Right renal cortex interstitium (tissue), 3 donors: ENCODE results near the gene TSPAN16. TPM values are rescaled to one million over a fixed set of nuclear protein-coding genes. Genes with fewer than 3 reads are reported as not detected.
"Not testable (repeated sequence)": the region's sequence is repeated elsewhere in the genome, so short reads cannot be mapped to it uniquely, and the experiment has no call there.

Source experiments
- DNase-seq, 3 donors: peaks; one replicate each; pipeline ENCODE4 v3.0.0-alpha.2; 2013; ENCODE audit warnings: low read depth in 3 of 3, low spot score in 2 of 3
- polyA plus RNA-seq, 3 donors: library from polyadenylated mRNA; unstranded; fragments of 120-200 nt; gene quantifications; one replicate each; pipeline ENCODE4 v1.2.1, GENCODE V29; 2013; ENCODE audit not compliant: insufficient read length in 3 of 3

Gene TSPAN16
- polyA plus RNA-seq, 3 donors: not detected

DNA sequence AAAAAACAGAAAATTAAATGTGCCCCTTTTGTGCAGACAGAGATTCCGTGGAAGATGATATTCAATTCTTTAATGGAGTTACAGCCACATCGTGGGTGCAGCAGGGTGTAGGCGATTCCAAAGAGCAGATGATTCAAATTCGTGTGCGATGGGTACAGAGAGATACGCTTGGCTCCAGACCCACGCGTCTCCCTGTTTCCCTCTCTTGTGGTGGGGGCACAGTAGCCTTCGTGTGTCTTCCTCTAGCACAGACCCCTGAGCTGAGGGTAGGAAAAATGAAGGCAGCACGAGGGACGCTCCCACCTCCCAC, 4.8 kb downstream of the TSPAN16 start:
- no peak for DNase-seq

DNA sequence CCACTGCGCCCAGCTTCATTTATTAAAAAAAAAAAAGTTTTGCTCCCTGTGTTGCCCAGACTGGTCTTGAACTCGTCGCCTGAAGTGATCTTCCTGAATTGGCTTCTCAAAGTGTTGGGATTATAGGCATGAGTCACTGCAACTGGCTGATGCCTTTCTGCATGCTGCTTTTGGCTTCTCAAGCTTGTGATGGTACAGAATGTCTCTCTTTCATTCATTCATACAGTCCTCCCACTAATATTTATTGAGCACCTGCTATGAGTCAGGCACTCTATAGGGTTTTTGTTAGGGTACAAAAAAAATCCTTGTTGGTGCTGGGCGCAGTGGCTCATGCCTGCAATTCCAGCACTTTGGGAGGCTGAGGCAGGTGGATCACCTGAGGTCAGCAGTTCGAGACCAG, 9.0 kb downstream of the TSPAN16 start:
- DNase-seq: no peak

DNA sequence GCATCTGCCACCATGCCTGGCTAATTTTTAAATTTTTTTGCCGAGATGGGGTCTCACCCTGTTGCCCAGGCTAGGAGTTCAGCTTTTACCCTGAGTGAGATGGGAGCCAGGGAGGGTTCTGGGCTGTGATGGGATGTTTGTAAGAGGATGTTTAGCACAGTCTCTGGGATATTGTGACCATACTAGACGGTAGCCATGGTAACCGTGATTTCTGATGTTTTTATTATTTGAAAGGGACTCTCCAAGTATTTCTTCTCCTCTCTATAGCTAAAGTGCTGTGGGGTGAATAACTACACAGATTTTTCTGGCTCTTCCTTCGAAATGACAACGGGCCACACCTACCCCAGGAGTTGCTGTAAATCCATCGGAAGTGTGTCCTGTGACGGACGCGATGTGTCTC, 10.4 kb downstream of the TSPAN16 start:
- no peak for DNase-seq

DNA sequence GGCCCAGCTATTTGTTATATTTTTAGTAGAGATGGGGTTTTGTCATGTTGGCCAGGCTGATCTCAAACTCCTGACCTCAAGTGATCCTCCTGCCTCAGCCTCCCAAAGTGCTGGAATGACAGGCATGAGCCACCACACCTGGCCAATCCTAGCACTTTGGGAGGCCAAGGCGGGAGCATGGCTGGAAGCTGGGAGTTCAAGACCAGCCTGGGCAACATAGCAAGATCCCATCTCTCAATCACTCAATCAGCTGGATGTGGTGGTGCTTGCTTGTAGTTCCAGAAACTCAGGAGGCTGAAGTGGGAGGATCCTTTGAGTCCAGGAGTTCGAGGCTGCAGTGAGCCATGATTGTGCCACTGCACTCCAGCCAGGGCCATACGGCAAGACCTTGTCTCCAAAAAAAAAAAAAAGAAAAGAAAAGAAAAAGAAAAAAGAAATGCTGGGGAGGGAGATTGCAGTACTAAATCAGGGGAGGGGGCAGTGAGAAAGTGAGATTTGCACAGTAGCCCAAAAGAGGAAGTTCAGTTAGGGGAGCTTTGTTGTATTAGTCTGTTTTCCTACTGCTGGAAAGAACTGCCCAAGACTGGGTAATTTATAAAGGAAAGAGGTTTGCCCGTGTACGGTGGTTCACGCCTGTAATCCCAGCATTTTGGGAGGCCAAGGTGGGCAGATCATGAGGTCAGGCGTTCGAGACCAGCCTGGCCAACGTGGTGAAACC, 24.5 kb downstream of the TSPAN16 start:
- DNase-seq: not testable (repeated sequence)

DNA sequence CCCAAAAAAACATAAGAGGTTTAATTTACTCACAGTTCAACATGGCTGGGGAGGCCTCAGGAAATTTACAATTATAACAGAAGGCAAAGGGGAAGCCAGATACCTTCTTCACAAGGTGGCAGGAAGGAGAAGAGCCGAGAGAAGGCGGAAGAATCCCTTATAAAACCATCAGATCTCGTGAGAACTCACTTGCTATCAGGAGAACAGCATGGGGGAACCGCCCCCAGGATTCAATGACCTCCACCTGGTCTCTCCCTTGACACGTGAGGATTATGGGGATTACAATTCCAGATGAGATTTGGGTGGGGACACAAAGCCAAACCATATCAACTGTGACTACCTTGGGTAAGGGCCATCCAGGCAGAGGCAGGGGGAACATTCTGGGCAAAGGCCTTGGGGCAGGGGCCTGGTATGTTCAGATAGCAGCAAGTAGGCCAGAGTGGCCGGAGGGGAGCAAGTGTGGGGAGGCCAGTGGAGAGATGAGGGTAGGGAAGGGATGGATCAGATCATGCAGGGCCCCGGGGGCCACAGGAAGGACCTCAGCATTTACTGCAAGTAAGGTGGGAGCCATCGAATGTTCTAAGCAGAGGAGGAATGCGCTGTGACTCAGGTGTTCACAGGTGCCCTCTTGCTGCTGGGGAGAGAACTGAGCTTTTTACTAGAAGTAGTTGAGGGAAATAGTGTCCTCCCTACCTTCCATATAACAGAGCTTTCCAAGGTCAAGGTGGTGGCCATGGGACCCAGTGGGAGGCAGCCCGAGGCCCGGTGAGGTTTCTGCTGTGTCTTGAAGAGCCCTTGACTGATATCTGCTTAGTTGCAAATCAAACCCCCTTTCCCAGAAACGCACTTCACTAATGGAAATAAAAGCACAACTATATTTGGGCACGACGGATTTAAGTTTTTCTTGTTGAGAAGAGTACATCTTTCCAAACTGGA, 25.5 kb downstream of the TSPAN16 start:
- DNase-seq: no peak

DNA sequence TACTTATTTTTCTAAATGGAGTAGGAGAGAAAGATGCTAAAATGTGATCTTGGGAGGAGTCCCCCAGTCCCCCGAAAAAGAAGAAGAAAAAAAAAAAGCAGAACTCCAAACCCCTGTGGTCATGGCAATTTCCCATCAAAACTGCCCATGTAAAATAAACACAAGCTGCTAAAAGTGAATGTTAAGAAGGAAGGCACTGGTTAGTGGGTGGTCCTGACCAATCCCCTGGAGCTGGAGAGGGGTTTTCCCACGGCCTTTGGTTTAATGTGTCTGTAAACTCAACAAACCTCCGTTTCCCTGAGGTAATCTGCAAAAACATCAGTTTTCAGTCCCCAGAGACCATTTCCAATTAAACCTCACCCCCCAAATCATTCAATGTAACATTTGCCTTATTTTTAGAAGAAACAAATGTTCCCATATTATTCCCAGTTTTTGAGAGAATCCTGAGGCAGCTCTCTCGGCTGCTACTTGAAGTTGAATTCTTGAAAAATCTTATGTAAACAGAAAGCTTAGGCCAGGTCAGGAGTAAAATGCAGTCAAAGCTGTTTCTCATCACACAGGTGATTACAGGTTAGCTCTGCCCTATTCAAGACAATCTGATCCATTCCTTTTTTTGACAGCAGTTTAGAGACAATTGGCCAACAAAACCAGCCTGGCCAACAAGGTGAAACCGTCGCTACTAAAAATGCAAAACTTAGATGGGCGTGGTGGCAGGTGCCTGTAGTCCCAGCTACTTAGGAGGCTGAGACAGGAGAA, 26.5 kb downstream of the TSPAN16 start:
- no peak for DNase-seq

DNA sequence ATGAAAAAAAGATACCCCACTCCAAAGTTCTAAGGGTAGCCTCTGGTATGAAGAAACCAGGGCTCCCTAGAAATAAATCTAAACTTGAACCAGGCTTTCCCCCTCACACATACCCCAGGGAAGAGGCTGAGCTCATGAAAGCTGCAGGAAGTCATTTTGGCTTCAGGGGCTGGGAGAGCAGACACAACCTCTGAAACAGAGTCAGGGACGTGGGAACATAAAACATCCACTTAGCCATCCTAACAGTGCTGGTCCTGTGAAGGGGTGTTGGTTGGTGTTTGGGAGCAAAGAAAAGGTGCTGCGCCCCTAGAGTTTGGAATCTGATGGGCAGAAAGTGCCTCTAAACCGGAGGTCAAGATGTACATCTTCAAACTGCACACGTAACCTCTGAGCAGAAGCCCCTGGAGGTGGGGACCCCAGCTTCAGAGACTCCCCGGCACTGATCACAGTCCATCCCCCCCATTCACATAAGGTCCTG, 27.7 kb downstream of the TSPAN16 start:
- no peak for DNase-seq

DNA sequence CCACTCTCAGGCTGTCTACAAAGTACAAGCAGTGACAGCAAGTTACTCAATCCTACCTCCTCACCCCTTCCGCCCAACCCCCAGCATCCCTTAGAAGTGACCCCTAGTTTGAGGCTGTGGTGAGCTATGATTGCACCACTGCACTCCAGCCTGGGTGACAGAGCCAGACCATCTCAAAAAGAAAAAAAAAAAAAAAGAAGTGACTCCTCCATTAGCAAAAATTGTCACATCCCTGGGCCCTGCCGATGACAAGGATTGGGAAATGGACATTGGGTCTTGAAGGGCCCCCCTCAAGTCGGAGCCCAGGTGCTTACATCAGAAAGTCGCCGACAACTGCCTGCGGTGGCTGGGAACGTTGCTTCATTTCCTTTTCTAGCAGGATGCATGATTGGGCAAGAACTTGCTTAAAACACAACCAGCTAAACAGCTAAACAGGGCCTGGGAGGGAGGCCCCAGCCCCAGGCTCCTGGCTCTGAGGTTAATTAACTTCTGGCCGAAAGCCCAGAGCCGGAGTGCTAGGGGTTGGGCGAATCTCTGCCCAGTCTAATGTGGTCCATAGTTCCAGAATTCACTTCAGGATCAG, 28.2 kb downstream of the TSPAN16 start:
- peak in 2 of 3 donors; percentile 45 to 65 for DNase-seq

DNA sequence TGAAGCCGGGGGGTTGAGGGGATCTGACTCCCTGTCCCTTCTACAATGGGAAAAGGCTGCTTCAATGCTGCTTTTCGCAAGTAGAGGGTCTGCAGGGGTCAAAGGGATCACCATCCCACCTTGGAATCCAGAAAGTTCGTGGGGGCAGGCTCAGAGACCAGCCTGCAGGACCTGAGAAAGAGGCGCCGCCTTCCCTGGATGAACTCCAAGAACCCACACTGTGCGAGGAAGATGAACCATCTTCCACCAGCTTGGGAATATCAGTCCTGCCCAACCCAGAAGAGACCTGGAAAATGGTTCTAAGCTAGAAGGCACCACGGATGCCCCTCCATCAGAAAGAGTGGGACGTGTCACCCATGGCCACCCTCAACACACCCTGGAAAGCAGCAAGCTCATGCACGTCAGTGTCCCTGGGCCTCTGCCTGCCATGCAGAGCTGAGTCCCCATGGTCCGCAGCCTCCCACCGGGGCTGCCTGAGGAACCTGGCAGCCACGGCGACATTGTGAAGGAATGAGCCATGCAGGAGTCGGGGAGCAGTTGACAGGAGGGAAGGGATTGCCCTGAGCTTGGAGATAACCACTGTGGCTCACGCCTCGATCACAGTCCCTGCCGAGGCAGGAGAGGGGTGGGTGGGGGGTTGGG, 28.9 kb downstream of the TSPAN16 start:
- no peak for DNase-seq

DNA sequence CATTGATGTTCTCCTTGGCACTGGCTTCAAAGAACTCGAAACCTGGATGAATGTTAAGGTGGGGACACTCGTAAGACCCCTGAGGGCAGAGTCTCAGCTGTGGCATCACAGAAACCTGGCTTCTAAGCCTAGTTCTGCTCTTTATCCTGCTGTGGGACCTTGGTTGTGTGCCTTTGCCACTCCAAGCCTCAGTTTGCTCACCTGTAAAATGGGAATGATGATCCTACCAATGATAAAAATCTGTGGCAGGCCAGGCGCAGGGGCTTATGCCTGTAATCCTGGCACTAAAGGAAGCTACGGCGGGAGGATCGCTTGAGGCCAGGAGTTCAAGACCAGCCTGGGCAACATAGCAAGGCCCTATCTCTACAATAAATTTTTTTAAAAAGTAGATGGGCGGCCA, 29.6 kb downstream of the TSPAN16 start:
- DNase-seq: no peak

DNA sequence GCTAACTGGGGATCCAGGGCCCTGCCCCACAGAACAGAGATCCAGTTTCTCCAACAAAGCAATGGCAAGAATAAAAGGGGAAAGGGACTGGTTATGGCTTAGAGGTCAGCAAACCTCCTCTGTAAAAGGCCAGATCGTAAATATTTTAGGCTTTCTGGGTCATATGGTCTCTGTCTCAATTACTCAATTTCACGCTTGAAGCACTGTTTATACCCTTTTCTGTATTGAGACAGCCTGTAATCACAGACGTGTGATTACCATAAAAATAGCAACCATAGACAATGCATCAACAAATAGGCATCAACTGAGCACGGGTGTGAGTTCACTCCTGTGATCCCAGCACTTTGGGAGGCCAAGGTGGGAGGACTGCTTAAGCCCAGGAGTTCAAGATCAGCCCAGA, 34.2 kb downstream of the TSPAN16 start:
- no peak for DNase-seq

DNA sequence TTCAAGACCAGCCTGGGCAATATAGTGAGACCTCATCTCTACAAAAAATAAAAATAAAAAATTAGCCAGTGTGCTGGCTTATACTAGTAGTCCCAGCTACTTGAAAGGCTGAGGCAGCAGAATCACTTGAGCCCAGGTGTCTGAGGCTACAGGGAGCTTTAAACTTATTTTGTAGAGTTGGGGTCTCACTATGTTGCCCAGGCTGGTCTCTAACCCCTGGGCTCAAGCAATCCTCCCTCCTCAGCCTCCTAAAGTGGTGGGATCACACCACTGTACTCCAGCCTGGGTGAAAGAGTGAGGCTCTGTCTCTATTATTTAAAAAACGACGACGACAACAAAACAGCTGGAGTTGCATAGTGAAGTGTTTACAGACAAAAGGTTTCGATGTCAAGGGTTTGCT, 35.5 kb downstream of the TSPAN16 start:
- no peak for DNase-seq

DNA sequence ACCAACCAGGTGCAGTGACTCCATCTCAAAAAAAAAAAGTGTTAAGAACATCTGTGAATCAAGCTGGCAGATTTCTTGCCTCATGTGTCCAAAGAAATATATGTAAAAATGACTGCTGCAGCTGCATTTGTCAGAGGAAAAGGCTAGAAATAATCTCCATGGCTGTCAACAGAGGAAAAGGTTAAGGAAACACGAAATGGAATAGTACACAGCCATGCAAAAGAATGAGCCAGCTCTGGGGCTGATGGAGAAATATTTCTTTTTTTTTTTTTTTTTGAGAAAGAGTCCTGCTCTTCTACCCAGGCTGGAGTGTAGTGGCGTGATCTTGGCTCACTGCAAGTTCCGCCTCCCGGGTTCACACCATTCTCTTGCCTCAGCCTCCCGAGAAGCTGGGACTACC, 36.9 kb downstream of the TSPAN16 start:
- DNase-seq: no peak

DNA sequence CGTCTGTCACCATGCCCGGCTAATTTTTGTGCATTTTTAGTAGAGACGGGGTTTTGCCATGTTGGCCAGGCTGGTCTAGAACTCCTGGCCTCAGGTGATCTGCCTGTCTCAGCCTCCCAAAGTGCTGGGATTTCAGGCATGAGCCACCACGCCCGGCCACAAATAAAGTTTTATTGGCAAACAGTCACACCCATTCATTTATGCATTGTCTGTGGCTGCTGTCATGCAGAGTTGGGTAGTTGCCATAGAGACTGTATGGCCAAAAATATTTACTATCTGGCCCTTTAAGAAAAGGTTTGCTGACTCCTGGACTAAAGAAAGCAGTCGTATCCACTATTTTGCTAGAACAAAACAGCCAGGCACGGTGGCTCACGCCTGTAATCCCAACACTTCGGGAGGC, 37.9 kb downstream of the TSPAN16 start:
- not testable (repeated sequence) for DNase-seq

DNA sequence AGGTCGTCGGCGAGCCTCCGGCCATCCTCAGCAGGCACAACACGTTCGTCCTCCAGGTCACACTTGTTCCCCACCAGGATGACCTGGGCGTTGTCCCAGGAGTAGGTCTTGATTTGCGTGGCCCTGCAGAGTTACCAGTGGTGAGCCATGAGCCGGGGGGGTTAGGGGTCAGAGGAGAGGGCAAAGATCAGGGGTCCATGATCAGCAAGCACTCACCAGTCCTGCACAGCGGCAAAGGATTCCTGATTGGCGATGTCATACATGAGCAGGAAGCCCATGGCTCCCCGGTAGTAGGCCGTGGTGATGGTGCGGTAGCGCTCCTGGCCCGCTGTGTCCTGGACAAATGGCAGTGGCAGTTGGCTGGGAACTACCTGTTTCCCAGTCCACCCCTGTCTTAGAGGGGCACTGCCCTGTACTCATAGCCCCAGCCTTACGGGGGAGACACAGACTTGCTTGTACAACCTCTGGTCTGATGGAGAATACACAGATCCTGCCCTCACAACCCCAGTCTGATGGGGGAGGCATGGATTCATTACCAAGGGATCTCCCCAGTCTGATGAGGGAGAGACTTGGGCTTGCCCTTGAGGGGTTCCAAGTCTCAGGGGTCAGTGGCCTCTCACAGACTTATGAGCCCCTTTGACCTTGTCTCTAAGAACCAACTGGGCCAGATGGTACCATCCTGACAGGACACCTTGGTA, 39.6 kb downstream of the TSPAN16 start:
- no peak for DNase-seq

DNA sequence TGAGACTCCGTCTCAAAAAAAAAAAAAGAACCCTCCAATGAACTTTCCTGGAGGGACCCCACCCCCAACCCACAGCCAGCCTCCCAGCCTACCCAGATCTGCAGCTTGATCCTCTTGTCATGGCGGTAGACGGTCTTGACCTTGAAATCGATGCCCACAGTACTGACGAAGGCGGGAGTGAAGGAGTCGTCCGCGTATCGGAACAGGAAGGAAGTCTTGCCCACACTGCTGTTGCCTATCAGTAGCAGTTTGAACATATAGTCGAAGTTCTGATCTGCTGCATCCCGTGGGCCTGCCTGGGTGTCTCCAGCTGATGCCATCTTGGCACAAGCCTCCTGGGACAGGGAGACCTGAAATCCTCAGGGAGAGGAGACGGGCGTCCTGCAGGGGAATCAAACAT, 41.1 kb downstream of the TSPAN16 start:
- DNase-seq: no peak

DNA sequence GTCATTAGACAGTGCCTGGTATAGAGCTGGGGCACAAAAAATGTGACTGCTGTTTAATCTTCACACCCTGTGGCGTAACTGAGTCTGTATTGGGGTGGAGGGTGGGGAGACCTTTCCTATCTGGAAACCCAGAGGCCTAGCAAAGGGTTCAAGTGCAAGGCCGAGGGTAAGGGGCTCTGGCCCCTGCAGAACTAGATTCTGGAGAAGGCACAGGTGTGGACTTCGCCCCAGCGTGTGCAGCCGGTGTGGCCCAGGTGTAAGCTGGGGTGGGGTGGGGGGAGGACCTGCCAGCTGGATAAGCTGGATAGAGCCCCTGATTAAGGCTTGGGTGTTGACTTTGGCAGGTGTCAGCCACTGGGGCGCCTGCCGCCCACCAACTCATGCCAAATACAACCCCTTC, 42.2 kb downstream of the TSPAN16 start:
- DNase-seq: no peak

DNA sequence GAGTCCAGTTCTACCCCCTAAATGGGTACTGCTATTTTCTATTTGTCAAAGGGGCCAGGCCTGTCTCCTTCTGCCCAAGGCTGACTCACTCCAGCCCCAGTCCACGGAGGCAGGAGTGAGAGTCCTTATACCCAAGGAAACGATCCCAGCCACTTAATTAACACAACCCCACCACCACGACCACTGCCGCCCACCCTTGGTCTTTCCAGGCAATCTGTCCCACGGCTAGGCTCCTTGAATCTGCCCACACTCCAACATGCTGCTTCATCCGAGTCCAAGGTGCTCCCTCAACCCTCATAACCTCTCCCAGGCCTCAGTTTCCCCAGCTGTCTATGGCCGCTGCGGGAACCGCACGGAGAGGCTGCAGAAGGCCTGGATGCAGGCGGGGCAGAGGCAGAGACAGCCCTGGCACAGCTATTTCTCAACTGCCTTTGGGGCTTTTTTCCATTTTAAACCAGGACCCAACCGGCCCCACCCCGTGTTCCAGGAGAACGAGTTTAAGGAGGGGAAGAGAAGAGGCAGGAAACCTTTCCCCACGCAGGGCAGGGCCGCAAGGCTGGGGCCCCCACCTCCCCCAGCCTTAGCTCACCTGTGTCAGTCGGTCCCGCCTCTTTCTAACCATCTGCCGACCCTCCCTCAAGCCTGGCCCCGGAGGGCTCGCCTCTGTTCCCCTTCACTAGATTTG, 42.8 kb downstream of the TSPAN16 start:
- DNase-seq: no peak
